Lung microvascular endothelial cell (primary cell): ENCODE data around the gene TBC1D25. TPM values are rescaled to one million over a fixed set of nuclear protein-coding genes. Genes with fewer than 3 reads are reported as not detected.

ENCODE experiments used
- DNase-seq, 2 donors: peaks; one replicate each; pipeline versions ENCODE4 v3.0.0 to v3.0.0-alpha.2; 2010; ENCODE audit warnings: low read depth in 2 of 2
- total RNA-seq: library from RNA; depleted of rRNA; stranded (reverse); fragments of >200 nt; gene quantifications from 2 replicates; pipeline ENCODE4 v1.2.1, GENCODE V29; 2014

TBC1D25 gene
- total RNA-seq, 1 donor from 2014 or later, result 7.9 TPM

DNA sequence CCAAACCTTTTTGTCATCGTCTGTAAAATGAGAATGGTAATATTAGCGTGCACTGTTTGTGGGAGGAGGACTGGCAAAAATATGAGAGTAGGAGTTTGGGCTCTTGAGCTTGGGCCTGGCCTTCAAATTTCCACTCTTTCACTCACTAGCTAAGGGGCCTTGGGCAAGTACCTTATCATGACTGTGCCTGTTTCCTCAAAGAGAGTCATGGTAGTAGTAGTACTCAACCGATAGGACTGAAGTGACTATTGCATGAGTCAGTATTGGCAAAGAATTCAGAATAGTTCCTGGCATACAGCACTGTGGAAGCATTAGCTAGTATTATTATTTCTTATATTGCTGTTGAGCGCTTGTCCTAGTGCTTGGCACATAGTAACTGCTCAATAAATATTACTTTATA is 18.8 kb downstream of the TBC1D25 start:
- peak in 1 of 2 donors; percentile 78 for DNase-seq

DNA sequence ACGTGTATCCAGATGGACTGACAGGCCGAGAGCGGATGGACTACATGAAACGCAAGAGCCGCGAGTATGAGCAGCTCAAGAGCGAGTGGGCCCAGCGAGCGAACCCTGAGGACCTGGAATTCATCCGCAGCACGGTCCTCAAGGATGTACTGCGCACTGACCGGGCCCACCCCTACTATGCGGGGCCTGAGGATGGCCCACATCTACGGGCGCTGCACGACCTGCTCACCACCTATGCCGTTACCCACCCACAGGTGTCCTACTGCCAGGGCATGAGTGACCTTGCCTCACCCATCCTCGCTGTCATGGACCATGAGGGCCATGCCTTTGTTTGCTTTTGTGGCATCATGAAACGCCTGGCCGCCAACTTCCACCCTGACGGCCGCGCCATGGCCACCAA is 20.1 kb downstream of the TBC1D25 start:
- no peak for DNase-seq

DNA sequence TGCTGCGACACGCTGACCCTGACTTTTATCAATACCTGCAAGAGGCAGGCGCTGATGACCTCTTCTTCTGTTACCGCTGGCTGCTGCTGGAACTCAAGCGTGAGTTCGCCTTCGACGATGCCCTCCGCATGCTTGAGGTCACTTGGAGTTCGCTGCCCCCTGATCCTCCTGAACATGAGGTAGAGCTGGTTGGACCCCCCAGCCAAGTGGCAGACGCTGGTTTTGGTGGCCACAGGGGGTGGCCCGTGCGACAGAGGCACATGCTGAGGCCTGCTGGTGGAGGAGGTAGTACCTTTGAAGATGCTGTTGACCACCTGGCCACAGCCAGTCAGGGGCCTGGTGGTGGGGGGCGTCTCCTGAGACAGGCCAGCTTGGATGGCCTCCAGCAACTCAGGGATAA is 20.5 kb downstream of the TBC1D25 start:
- DNase-seq, result no peak

DNA sequence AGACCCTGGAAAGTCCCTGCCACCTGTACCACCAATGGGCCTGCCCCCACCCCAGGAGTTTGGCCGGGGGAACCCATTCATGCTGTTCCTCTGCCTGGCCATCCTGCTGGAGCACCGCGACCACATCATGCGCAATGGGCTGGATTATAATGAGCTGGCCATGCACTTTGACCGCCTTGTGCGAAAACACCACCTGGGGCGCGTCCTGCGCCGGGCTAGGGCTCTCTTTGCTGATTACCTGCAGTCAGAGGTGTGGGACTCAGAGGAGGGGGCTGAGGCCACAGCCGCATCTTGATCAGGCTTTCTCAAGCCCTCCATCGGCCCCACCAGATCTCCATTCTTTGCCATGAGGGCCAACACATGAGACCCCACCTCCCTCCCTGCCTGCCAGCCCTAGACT is 21.2 kb downstream of the TBC1D25 start:
- no peak for DNase-seq

DNA sequence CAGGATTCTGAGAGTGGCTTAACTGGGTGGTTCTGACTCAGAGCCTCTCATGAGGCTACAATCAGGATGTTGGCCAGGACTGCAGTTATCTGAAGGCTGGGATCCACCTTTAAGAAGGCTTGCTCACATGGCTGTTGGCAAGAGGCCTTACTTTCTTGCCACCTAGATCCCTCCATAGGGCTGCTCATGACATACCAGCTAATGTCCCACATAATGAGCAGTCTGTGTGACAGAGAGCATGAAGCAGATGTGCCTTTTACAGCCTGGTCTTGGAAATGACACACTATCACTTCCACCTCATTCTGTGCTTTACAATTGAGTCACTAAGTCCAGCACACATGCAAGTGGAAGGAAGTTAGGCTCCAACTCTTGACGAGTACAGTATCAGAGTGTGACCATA is 30.4 kb downstream of the TBC1D25 start:
- peak; percentile 82 to 83 for DNase-seq

DNA sequence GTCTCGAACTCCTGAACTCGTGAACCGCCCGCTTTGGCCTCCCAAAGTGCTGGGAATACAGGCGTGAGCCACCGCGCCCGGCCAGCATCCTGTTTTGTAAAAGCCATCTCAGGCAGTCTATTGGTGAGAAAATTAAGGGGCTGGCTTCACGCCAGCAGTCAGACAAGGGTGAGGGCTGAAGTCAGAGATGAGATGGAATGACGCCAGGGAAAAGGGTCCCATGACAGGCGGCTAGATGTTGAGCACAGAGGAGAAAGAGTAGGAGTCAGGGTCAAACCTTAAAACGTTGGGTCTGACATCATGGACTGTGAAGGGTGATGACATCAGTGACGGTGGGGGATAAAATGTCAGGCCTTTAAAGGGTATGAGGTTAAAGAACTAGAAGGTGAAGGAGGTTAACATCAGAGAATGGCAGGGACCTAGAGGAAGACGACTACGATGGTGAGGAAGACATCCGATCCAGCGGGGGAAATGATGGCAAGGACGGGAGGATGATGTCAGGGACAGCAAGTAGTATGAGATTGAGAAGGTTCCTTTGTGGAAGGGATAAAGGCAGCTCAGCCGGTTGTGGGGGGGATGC is 34.3 kb downstream of the TBC1D25 start:
- DNase-seq, result peak; percentile 82 to 85

DNA sequence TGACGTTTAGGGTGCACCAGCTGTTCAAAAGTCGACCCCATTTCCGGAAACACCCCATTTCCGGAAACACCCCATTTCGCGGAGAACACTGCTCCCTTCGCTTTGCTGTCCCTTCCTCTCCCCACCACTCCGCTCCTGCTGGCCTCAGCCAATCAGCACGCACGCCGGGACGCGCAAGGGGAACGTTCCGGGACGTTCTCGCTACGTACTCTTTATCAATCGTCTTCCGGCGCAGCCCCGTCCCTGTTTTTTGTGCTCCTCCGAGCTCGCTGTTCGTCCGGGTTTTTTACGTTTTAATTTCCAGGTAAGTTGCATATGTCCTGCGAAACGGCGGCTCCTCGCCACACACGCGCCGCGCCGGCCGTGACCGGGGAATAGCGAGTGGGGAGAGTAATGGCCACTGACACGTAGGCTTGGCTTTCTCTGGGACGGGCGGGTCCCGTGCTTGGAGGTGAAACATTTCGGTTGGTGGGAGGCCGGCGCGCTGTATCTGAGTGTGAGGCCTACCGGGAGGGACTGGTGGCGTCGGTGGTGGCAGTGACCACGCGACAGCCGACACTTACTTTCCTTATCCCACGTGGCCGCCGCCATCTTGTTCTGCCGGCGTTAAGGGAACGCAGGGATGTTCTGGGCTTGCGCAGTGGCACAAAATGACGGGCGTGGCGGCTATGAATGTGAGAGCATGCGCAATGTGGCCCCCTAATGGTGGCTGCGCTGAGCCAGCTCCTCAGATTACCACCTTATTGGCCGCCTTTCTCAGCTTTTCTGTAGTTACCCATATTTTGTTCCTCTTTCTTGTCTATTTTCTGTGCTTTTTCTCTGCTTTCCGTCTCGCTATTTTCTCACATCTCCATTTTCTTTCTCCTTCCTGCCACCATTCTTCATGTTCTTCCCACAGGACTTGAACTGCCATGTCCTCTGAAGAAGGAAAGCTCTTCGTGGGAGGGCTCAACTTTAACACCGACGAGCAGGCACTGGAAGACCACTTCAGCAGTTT is 35.1 kb downstream of the TBC1D25 start, which contains the start of gene RBM3:
Gene RBM3, plus strand, starts transcription at position 215 of the 997 bp plus-strand sequence. Its CDS starts 697 bp downstream, at position 912.
- peak; percentile 94 to 95 for DNase-seq

DNA sequence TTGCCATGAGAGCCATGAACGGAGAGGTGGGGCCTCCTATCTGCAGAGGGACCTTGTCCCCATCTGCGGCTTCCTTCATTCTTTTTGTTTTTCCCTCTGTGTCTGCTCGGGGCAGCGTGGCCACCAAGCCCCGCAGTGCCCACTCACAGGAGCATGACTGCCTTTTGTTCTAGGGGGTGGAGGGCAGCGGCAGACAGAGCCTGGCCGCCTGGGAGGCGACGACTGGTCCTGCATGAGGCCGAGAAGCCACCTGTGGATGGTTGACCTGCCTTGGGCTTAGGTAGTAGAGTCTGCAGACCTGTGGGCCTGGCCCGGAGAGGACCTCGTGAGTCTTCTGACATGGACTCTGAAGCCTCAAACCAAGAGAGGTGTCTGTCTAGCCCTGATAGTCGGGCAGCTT is 36.1 kb downstream of the TBC1D25 start:
- DNase-seq, result no peak

DNA sequence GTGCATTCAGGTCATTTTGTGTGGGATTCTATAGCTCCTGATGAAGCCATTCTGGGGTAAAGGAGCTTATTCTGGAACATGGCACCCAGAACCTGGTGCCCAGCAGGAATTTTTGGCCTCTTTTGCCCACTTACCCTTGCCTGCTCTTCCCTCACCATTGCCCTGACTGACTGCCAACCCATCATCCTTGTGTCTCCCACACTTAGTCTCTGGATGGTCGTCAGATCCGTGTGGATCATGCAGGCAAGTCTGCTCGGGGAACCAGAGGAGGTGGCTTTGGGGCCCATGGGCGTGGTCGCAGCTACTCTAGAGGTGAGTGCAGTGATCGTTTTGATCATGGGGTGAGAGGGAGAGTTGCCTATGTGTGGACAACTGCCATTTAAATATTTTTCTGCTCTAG is 36.6 kb downstream of the TBC1D25 start:
- DNase-seq, result no peak

DNA sequence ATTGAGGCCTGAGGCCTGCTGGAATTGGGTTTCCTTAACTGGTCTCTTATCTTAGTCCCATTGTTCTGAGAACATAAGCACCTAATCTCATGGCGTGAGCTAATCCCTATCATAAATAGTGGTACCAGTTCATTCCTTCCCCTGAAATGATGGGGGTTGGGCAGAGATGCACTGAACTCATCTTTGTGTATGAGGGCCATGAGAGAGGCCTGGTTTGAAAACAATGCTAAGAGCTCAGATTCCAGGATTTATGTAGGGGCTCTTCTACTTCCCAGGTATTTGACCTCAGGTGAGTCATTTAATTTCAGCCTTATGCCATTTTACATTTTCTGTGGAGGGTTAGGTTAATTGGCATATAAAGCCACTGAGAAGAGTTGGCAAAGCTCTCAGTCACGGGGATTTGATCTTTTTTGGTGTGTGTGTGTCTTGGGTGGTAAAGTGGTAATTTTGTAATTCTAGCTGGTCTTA is 39.2 kb downstream of the TBC1D25 start:
- DNase-seq, result no peak

DNA sequence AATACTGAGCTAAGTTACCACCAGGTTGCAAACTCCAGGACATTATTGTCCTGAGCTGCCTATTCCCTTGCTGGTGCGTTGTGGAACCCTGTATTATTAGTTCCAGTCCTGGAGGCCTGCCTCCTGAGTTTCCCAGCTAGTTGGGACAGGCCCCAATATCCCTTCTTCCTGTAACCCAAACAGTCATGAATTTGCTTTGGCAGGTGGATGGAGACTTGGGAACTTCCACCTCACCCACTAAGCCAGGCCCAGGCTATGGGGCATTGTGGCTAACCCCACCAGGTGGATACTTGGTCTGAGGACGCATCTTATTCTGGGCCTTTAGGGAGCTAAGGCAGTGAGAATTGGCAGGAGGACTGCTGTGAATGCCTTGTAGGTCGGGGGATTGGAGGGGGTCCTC is 39.7 kb downstream of the TBC1D25 start:
- DNase-seq, result no peak

DNA sequence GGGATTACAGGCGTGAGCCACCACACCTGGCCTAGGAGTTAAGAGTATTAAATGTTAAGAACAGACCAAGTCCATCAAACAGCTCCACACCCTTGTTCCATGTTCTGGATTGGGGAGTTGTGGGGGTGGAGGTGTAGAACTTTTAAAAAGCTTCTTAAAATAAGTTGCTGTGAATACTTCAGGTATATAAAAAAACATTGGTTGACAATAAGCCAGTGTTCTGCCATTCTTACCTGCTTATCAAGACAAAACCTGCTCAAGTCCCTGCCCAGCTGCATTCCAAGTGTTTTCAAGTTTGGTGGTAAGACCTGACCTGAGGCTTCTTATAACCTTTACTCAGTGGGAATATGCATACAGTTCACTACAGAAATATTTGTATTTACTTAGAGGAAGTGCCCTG is 41.1 kb downstream of the TBC1D25 start:
- no peak for DNase-seq

DNA sequence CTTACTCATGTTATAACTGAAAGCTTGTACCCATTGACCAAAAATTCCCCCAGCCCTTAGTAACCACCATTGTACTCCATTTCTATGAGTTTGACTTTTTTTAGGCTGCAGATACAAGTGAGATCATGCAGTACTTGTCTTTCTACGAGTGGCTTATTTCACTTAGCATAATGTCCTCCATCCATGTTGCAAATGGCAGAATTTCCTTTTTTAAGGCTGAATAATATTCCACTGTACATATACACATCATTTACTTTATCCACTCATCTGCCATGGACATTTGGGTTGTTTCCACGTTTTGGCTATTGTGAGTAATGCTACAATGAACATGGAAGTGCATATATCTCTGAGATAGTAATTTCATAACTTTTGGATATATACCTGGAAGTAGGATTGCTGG is 45.2 kb downstream of the TBC1D25 start:
- no peak for DNase-seq

DNA sequence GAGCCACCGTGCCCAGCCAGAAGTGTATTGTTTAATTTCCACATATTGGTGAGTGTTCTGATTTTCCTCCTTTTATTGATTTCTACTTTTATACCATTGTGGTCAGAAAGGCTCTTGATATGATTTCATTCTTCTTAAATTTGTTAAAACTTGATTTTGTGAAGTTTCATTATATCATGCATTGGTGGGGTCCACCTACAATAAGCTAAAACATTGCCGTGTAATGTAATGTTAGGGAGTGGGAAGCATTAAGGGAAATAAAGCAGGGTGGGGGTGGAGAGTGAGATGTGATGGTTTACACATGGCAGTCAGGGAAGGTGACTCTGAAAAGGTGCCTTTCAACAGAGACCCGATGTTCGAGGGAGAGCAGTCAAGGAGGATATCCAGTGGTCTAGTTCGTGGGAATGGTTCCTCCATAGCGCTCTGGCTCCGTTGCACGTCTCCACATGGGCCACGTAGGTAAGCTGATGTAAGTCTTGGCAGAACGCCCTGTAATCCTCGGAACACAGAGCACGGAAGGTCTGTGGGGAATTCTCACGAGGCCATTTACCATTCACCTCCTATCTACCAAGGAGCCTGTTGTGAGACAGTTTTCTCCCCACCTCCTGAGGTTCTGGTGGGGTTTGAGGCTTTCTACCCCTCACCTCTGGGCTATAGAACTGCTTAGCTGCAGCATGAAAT is 50.1 kb downstream of the TBC1D25 start:
- peak; percentile 67 to 72 for DNase-seq

DNA sequence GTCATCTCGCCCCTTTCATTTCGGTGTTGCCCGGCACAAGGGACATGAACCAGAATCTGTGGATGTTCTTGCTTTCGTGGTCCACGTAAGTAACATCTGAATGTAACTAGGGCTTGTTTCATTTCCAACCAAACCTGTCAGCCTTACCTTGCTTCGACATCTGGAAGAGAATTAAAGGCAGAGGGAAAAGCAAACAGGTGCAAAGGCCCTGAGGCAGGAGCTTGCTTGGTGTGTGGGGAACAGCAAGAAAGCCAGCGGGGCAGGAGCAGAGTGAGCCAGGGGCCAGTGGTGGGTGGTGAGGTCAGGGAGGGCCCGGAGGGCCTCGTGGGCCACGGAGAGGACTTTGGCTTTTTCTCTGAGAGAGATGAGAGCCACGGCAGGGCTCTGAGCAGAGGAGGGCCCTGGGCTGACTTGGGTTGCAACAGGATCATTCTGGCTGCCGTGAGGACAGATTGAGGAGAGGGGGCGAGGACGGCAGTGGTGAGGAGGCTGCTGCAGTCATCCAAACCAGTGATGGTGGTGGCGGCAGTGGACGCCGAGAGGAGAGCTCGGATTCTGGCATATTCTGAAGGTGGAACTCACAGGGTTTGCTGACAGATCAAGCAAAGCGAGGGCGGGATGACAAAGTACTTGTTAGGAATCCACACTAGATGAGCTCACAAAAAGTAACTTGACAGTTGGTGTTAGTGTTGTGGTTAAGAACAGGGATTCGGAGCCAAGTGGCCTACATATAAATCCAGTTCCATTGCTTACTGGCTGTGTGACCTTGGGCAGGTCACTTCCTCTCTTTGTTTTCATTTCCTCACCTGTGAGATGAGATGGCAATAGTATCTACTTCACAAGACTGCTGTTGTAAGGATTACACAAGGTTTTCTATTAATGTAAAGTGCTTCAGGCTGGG is 50.9 kb downstream of the TBC1D25 start:
- peak; percentile 65 to 75 for DNase-seq

DNA sequence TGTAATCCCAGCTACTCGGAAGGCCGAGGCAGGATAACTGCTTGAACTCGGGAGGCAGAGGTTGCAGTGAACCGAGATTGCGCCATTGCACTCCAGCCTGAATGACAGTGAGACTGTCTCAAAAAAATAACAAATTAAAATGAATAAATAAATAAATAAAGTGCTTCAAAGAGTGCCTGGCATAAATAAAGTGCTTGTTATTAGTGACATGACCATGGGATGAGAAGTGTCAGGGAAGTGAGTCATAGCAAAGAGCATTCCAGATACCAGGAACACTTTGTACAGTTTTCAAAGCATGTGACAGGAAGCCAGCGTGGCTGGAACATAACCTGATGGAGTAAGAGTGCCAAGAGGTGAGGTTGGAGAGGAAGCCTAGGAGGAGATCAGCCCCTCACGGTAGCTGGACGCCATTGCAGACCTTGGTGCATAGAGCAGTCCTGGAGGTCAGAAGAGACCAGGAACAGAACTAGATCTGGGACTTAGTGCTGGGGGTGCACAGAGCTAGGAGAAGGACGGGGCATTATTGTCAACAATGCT is 51.8 kb downstream of the TBC1D25 start:
- DNase-seq, result peak; percentile 94 to 96

DNA sequence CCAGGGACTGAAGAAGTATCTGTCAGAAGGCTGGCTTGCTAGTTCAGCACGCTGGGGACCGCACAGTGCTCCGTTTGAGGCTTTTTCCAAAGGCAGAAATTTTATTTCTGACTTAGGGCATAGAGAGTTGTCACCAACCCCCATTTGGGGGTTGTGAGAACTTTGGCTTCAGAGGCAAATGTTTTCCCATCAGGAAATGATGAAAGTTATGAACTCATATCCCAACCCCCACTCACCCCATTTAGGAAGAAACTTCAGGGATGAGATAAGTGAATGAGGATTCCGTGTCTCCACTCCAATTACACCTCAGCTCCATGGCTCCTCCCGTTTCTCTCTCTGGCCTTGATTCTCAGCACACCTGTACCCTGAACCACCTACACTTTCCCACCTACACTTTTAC is 53.5 kb downstream of the TBC1D25 start:
- DNase-seq, result peak; percentile 73 to 86

DNA sequence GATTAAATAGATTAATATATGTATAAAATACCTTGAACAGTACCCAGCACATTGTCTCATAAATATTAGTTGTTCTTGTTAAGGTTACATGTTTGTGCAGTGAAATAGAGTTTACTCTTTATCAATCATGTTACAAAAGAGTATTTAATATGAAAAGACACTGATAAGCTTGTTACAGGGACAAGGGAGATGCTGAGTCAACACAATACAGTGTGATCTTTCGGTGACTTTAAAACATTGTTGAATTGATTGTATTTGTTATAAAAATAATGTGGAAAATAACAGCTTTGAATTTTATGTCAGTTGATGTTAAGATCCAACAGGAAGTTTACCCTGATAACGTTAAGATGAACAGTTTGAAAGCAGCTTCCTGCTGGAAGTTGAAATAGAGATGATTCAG is 56.4 kb downstream of the TBC1D25 start:
- DNase-seq, result peak in 1 of 2 donors; percentile 32

DNA sequence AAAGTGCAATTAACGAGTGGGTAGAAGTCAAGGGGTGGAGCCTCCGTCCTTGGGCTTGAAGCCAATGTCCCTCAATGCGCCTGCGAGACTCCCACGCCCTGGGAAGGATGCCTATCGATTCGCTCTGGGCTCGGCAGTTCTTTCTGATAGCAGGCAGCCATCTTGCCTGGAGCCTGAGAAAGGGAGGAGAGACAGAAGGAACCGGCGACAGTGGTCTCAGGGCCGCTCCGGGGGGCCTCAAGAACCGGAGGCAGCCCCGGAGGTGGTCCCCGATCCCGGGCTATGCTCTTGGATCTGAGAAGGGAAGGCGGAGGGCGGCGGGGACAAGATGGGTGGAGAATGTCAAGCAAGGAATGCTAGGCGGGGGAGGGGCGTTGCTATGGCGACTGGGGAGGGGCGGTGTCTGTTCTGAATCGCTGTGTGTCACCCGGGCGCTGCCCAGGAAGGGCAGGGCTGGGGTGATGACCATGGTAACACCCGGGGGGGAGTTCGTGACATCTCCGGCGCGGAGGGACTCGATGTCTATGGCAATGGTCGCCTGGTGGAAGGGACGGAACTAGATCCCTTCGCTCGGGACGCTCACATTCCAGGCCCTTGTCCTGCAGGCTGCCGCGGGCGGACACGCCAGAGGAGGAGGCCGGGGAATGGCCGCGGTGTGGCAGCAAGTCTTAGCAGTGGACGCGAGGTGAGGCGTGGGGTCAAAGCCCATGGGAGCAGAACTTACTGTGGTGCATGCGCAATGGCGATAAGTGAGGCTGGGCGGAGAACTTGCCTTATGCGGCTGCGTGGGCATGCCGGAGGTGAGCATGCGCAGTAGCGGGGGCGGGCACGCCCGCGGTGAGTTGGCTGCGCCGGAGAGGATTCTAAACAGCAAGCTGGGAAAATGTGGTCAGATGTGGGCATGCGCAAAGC is 58.1 kb downstream of the TBC1D25 start, which contains the start of gene WDR13:
Gene WDR13, plus strand, starts transcription at position 140 of the 912 bp plus-strand sequence. Its CDS starts 505 bp downstream, at position 645.
- peak; percentile 95 to 96 for DNase-seq
